Neural crest cell (in vitro differentiated cells): ENCODE measurements around the gene PTCD2. TPM values are rescaled to one million over a fixed set of nuclear protein-coding genes. Genes with fewer than 3 reads are reported as not detected.

Experiments used
- DNase-seq: peaks from one replicate; pipeline ENCODE4 v3.0.0; 2021; ENCODE audit warnings: low read depth, mixed read lengths, low spot score
- H3K27ac Mint-ChIP-seq: one replicate; pipeline ENCODE4 v1.8.0; 2021; ENCODE audit warnings: mild to moderate bottlenecking, mixed read lengths; ENCODE audit not compliant: unreplicated experiment
- H3K27me3 Mint-ChIP-seq: 2 replicates; pipeline ENCODE4 v1.8.0; 2021; ENCODE audit warnings: low read depth, mild to moderate bottlenecking, mixed read lengths
- H3K36me3 Mint-ChIP-seq: 2 replicates; pipeline ENCODE4 v1.8.0; 2021; ENCODE audit warnings: low read depth, mild to moderate bottlenecking, mixed read lengths
- H3K4me1 Mint-ChIP-seq: 2 replicates; pipeline ENCODE4 v1.8.0; 2021; ENCODE audit warnings: mixed read lengths
- H3K4me3 Mint-ChIP-seq: one replicate; pipeline ENCODE4 v1.8.0; 2021; ENCODE audit warnings: mild to moderate bottlenecking, mixed read lengths
- H3K9me3 Mint-ChIP-seq: 2 replicates; pipeline ENCODE4 v1.8.0; 2021; ENCODE audit warnings: mixed read lengths
- total RNA-seq: library from RNA; stranded (reverse); gene quantifications from 2 replicates; pipeline ENCODE4 v1.2.1, GENCODE V29; 2021
- TF ChIP-seq, protein P1 (sequence below): fragments of 200-600 bp; sonication (generic); conservative IDR thresholded peaks from 2 replicates; pipeline ENCODE4 v1.5.0; 2021; ENCODE audit warnings: antibody characterized with exemption, mild to moderate bottlenecking

PTCD2 gene
- total RNA-seq, 1 donor from 2014 or later = 13.6 TPM

DNA sequence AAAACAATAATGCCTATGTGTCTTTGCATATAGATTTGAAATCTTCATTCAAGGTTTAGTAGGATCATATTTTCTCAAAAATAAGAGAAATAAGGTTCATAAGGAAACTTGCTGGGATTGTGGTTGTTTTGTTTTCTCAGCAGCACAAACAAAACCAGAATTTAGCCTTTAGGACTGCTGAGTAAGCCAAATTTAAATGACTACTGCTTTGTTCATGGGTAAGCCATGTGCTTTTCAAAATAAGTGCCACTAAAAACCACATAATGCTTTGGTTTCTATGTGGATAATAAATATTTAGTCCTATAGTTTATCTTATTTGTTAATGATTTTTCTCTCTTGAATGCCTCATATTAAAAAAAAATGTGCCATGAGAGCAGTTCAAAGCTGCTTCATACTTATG lies 38.8 kb downstream of the PTCD2 start:
- Mint-ChIP-seq H3K27me3 (no peaks in the 10 kb centered on the region), H3K4me3 (no peak overlapping the region), H3K4me1 (peaks cover 15% of the 10 kb centered on the region), H3K36me3 (peaks cover 18% of the 10 kb centered on the region), H3K27ac (peak overlapping the region; percentile 13), H3K9me3 (no peaks in the 10 kb centered on the region)
- DNase-seq = no peak
- TF ChIP-seq, protein P1, sequence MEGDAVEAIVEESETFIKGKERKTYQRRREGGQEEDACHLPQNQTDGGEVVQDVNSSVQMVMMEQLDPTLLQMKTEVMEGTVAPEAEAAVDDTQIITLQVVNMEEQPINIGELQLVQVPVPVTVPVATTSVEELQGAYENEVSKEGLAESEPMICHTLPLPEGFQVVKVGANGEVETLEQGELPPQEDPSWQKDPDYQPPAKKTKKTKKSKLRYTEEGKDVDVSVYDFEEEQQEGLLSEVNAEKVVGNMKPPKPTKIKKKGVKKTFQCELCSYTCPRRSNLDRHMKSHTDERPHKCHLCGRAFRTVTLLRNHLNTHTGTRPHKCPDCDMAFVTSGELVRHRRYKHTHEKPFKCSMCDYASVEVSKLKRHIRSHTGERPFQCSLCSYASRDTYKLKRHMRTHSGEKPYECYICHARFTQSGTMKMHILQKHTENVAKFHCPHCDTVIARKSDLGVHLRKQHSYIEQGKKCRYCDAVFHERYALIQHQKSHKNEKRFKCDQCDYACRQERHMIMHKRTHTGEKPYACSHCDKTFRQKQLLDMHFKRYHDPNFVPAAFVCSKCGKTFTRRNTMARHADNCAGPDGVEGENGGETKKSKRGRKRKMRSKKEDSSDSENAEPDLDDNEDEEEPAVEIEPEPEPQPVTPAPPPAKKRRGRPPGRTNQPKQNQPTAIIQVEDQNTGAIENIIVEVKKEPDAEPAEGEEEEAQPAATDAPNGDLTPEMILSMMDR = no peak

DNA sequence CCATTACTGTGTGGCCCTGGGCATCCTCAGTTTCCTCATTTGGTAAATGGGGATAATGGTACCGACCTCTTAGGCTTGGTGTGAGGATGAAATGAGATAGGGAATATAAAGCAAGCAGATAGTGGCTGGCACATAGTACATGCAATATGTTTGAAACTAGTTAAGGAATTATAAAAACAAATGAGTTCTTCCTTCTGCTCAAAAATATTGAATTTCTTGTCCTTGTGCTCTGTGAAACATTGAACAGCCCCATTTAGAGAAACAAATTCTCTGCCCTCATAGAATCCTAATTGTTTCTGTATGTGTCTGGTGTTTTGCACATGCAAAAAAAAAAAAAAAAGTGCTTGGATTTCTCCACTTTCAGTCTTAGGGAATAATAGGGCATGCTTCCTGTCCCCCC lies 39.7 kb downstream of the PTCD2 start:
- Mint-ChIP-seq H3K27me3 (no peaks in the 10 kb centered on the region), H3K9me3 (no peaks in the 10 kb centered on the region), H3K4me3 (no peak overlapping the region), H3K4me1 (peaks cover 23% of the 10 kb centered on the region), H3K27ac (no peak overlapping the region), H3K36me3 (peaks cover 18% of the 10 kb centered on the region)
- TF ChIP-seq, protein P1 = no peak
- no peak for DNase-seq

DNA sequence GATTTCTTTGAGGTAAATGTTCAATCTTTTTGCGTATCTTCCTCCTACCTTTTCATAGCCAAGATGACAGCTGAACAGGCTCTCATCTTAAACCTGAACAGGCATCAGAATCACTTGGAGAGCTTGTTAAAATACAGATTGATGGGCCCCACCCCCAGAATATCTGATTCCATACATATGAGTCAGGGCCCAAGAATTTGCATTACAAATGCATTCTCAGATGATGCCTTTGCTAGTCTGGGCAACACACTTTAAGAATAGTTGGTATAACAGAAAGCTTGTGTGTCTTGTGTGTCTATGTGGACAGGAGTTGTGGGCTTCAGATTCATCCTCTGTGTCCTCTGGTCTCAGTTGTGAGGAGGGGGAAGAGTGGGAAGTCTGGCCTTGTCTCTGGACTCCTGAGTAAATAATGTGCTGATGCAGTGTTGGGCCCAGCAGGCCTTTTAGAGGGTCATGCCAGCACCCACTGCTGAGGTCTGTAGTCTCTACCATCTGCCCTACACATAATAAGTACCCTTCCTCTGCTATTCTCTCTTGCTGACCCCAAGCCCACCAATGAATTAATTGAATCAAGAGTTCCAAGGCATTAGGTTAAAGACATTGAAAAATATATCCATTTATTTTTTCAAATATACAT lies 43.1 kb downstream of the PTCD2 start:
- no peak for DNase-seq
- H3K4me3 Mint-ChIP-seq = no peak overlapping the region

DNA sequence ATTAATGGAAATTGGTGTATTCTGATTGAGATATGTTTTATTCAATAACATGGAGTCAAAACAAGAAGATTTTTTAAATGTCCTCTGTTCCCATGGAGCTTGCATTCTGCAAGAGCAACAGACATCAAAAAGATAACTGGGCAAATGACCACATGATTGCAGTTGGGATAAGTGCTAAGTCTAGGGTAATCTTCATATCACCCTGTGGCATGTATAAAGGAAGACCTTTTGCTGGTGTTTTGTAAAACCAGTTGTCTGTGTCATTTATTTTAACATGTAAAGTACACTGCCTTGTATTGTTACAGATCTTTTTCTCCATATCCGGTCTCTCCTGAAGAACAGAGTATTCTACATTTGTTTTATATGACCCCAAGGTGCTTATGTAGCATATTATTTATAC lies 44.0 kb downstream of the PTCD2 start:
- H3K4me1 Mint-ChIP-seq = peaks cover 30% of the 10 kb centered on the region
- no peak for DNase-seq
- H3K9me3 Mint-ChIP-seq = no peaks in the 10 kb centered on the region
- H3K27me3 Mint-ChIP-seq = no peaks in the 10 kb centered on the region
- peaks cover 15% of the 10 kb centered on the region for H3K36me3 Mint-ChIP-seq
- H3K27ac Mint-ChIP-seq = no peak overlapping the region
- TF ChIP-seq, protein P1 = no peak
- no peak overlapping the region for H3K4me3 Mint-ChIP-seq

More for the DNA sequence above, 43.1 kb downstream of the PTCD2 start:
- H3K9me3 Mint-ChIP-seq = no peaks in the 10 kb centered on the region
- peaks cover 30% of the 10 kb centered on the region for H3K4me1 Mint-ChIP-seq
- no peak overlapping the region for H3K27ac Mint-ChIP-seq
- H3K27me3 Mint-ChIP-seq = no peaks in the 10 kb centered on the region
- TF ChIP-seq, protein P1 = no peak
- H3K36me3 Mint-ChIP-seq = peaks cover 18% of the 10 kb centered on the region

DNA sequence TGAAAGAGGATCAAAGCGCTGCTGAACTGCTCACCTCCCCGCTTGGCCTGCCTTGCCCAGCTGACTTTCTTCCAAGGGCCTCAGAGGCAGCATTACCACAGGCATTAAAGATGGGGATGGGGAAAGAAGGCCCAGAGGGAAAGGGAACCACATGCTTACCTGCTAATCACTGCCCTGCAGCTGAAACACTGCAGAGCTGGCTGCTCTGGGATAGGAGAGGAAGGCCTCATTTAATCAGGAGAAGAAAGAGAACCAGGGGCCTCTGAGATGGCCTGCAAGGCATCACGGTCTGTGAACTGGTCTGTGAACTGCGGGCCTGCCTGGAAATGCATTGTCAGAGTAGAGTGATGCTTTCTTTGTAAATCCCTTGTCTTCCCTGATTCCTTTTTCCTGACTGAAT lies 44.8 kb downstream of the PTCD2 start:
- no peak overlapping the region for H3K27ac Mint-ChIP-seq
- H3K36me3 Mint-ChIP-seq = peaks cover 11% of the 10 kb centered on the region
- peaks cover 30% of the 10 kb centered on the region for H3K4me1 Mint-ChIP-seq
- no peaks in the 10 kb centered on the region for H3K27me3 Mint-ChIP-seq
- H3K9me3 Mint-ChIP-seq = no peaks in the 10 kb centered on the region
- DNase-seq = no peak
- no peak overlapping the region for H3K4me3 Mint-ChIP-seq
- TF ChIP-seq, protein P1 = no peak
